K562 (cell line): ENCODE results near the gene PINK1. TPM values are rescaled to one million over a fixed set of nuclear protein-coding genes. Genes with fewer than 3 reads are reported as not detected.
A peak's percentile ranks its signal among the peaks of the same experiment; 100 is the strongest.

ENCODE experiments used
- BCOR ChIP-seq: fragments of 450-650 bp; IDR thresholded peaks from 2 replicates; pipeline ENCODE4 v1.6.1; 2016
- CBX5 ChIP-seq: IDR thresholded peaks from 2 replicates; pipeline ENCODE4 v1.6.1; 2014; ENCODE audit warnings: low read depth, borderline replicate concordance
- COPS2 ChIP-seq: fragments of 450-650 bp; conservative IDR thresholded peaks from 2 replicates; pipeline ENCODE4 v1.6.1; 2016; ENCODE audit warnings: mild to moderate bottlenecking, moderate library complexity
- ERF ChIP-seq: fragments of 450-650 bp; formaldehyde crosslinking; IDR thresholded peaks from 2 replicates; pipeline ENCODE4 v1.4.0; 2020; ENCODE audit warnings: mild to moderate bottlenecking, mixed read lengths
- KDM1A ChIP-seq, 2 experiments: fragments of 450-650 bp; IDR thresholded peaks; 2 replicates each; pipeline ENCODE4 v1.6.1; 2016; ENCODE audit warnings: mild to moderate bottlenecking in 2 of 2
- KDM4B ChIP-seq, 2 experiments: fragments of 450-650 bp in 1 of 2; sonication (generic) in 1 of 2; IDR thresholded peaks; 2 replicates each; pipeline ENCODE4 v1.6.1; 2016 to 2017; ENCODE audit warnings: borderline replicate concordance in 2 of 2, antibody characterized with exemption in 1 of 2, low read depth in 1 of 2, mild to moderate bottlenecking in 1 of 2
- ZNF318 ChIP-seq, 2 experiments: fragments of 450-650 bp; IDR thresholded peaks; 2 replicates each; pipeline ENCODE4 v1.6.1; 2016; ENCODE audit warnings: mild to moderate bottlenecking in 2 of 2, borderline replicate concordance in 1 of 2, low read depth in 1 of 2, moderate library complexity in 1 of 2
- ZNF507 ChIP-seq: conservative IDR thresholded peaks from 2 replicates; pipeline ENCODE4 v1.6.1; 2017; ENCODE audit warnings: missing genetic modification characterization, missing compliant biosample characterization
- polyA plus RNA-seq, 8 experiments: library from polyadenylated mRNA; depleted of rRNA in 4 of 8; stranded (reverse) in 5 of 8; unstranded in 3 of 8; fragments of >200 nt; fragmentation: Nextera tagmentation in 2 of 8; fragmentation: Illumina TruSeq in 1 of 8; extraction: Ambion mirVana in 2 of 8; extraction: Trizol in 1 of 8; gene quantifications; 2 replicates each; pipeline versions ENCODE4 v1.2.1 to v1.2.3, GENCODE V29; 2011 to 2014; ENCODE audit warnings: inconsistent platforms in 1 of 8, missing spikeins in 1 of 8
- total RNA-seq, 7 experiments: library from RNA; depleted of rRNA in 6 of 7; stranded (reverse); fragments of >200 nt in 6 of 7; fragmentation: Illumina TruSeq in 2 of 7; extraction: Trizol in 2 of 7; gene quantifications; 2 replicates each; pipeline versions ENCODE4 v1.2.1 to v1.2.3, GENCODE V29; 2011 to 2021; ENCODE audit warnings: low replicate concordance in 1 of 7

PINK1 gene
- total and polyA plus RNA-seq, 9 of the 15 experiments (the other 6 are each of a cell fraction or from before 2014, with no cell fraction given) = 1.5 to 11.3 (median 6.8) TPM

- 0 out of 4 replicates have a peak, but pooled peaks of 1 of the 2 experiments have one; percentile 18 for TF ChIP-seq ZNF318 (IDR thresholded peaks at IDR 0.05; ENCODE audit: borderline replicate concordance in 1 of 2, low read depth in 1 of 2)
- no peak for TF ChIP-seq KDM4B (IDR thresholded peaks at IDR 0.05; ENCODE audit: borderline replicate concordance in 2 of 2, low read depth in 1 of 2)
- no peak for TF ChIP-seq ZNF507
- TF ChIP-seq COPS2 = no peak
- peak; percentile 91 to 92 for TF ChIP-seq KDM1A (IDR thresholded peaks at IDR 0.05)
- TF ChIP-seq ERF = no peak
- TF ChIP-seq CBX5 = no peak
- TF ChIP-seq BCOR = peak; percentile 97
These were observed 45.6 kb upstream of the PINK1 start (continued) for GRCh38 chr1:20587661-20588053.
